Natural killer cell (primary cell): Measurements from ENCODE around the gene SLC35F5. TPM values are rescaled to one million over a fixed set of nuclear protein-coding genes. Genes with fewer than 3 reads are reported as not detected.
"Not testable (repeated sequence)": the region's sequence is repeated elsewhere in the genome, so short reads cannot be mapped to it uniquely, and the experiment has no call there.

ENCODE experiments used
- ATAC-seq, 3 donors: fragments of 150-1000 bp in 2 of 3; fragments of 200-7000 bp in 1 of 3; cut with Tn5 transposase; 1 replicate in 1 of 3; 2 replicates in 2 of 3; pipeline ENCODE4 v1.10.0; 2021; ENCODE audit warnings: mild to moderate bottlenecking in 2 of 3, moderate library complexity in 2 of 3
- DNase-seq, 2 donors: peaks; one replicate each; pipeline versions ENCODE4 v3.0.0 to v3.0.0-alpha.2; 2013 to 2021; ENCODE audit warnings: mixed read lengths in 1 of 2
- H3K27ac ChIP-seq: one replicate; pipeline ENCODE4 v1.5.1; 2013; ENCODE audit warnings: mild to moderate bottlenecking, low read length
- H3K27me3 ChIP-seq: one replicate; pipeline ENCODE4 v1.6.1; 2013; ENCODE audit warnings: low read length; ENCODE audit not compliant: control insufficient read depth, insufficient read depth
- H3K36me3 ChIP-seq: one replicate; pipeline ENCODE4 v1.6.1; 2013; ENCODE audit warnings: low read length; ENCODE audit not compliant: control insufficient read depth, insufficient read depth
- H3K4me1 ChIP-seq: one replicate; pipeline ENCODE4 v1.6.1; 2013; ENCODE audit warnings: low read length; ENCODE audit not compliant: control insufficient read depth, insufficient read depth
- H3K4me3 ChIP-seq: one replicate; pipeline ENCODE4 v1.5.1; 2013; ENCODE audit warnings: low read length
- H3K9me3 ChIP-seq: one replicate; pipeline ENCODE4 v1.6.1; 2013; ENCODE audit warnings: low read length; ENCODE audit not compliant: control insufficient read depth, insufficient read depth
- H3K27ac Mint-ChIP-seq, 2 donors: one replicate each; pipeline ENCODE4 v1.8.0; 2022; ENCODE audit warnings: mild to moderate bottlenecking in 2 of 2, mixed read lengths in 2 of 2, moderate library complexity in 1 of 2
- H3K27me3 Mint-ChIP-seq, 2 donors: one replicate each; pipeline ENCODE4 v1.8.0; 2022; ENCODE audit warnings: low read depth in 2 of 2, mixed read lengths in 2 of 2
- H3K36me3 Mint-ChIP-seq: one replicate; pipeline ENCODE4 v1.8.0; 2022; ENCODE audit warnings: mixed read lengths
- H3K4me1 Mint-ChIP-seq, 2 donors: one replicate each; pipeline ENCODE4 v1.8.0; 2022; ENCODE audit warnings: mixed read lengths in 2 of 2
- H3K4me3 Mint-ChIP-seq: one replicate; pipeline ENCODE4 v1.8.0; 2022; ENCODE audit warnings: mild to moderate bottlenecking, moderate library complexity, mixed read lengths
- H3K9me3 Mint-ChIP-seq, 2 donors: one replicate each; pipeline ENCODE4 v1.8.0; 2022; ENCODE audit warnings: mixed read lengths in 2 of 2
- WGBS: methylation state at CpG from one replicate; pipeline ENCODE4 v1.1.7; 2013; ENCODE audit warnings: missing lambda C conversion rate; ENCODE audit not compliant: insufficient coverage; 5-methylcytosine and 5-hydroxymethylcytosine counted together
- intact Hi-C: fragments of 100-400 bp; cut with micrococcal nuclease; formaldehyde crosslinking; loops from one replicate; pipeline ENCODE4 v1.14.2; 2022
- total RNA-seq, 4 donors: library from RNA; stranded (reverse); fragments of 120-200 nt in 1 of 4; gene quantifications; one replicate each; pipeline versions ENCODE4 v1.2.3 to v1.2.4, GENCODE V29; 2013 to 2022
- TF ChIP-seq, protein P1 (sequence below): fragments of 200-600 bp; IDR thresholded peaks from one replicate; pipeline ENCODE4 v1.8.0; 2022; ENCODE audit warnings: antibody characterized with exemption

Gene SLC35F5
- total RNA-seq, 3 donors from 2014 or later (not counting 1 experiment from before 2014, with no cell fraction given): 42.0 to 48.9 (median 42.3) TPM

GRCh38 chr2:113776949-113777348 lies 20.5 kb upstream of the SLC35F5 start:
- Histone ChIP-seq H3K27ac (no peak overlapping the region), H3K4me1 (no peaks in the 10 kb centered on the region), H3K36me3 (no peaks in the 10 kb centered on the region), H3K9me3 (no peaks in the 10 kb centered on the region), H3K27me3 (no peaks in the 10 kb centered on the region), H3K4me3 (no peak overlapping the region)
- H3K4me3 Mint-ChIP-seq: no peak overlapping the region
- DNase-seq (no peak), ATAC-seq (no peak)
- no peaks in the 10 kb centered on the region for H3K9me3 Mint-ChIP-seq
- H3K4me1 Mint-ChIP-seq: no peaks in the 10 kb centered on the region
- TF ChIP-seq, protein P1, sequence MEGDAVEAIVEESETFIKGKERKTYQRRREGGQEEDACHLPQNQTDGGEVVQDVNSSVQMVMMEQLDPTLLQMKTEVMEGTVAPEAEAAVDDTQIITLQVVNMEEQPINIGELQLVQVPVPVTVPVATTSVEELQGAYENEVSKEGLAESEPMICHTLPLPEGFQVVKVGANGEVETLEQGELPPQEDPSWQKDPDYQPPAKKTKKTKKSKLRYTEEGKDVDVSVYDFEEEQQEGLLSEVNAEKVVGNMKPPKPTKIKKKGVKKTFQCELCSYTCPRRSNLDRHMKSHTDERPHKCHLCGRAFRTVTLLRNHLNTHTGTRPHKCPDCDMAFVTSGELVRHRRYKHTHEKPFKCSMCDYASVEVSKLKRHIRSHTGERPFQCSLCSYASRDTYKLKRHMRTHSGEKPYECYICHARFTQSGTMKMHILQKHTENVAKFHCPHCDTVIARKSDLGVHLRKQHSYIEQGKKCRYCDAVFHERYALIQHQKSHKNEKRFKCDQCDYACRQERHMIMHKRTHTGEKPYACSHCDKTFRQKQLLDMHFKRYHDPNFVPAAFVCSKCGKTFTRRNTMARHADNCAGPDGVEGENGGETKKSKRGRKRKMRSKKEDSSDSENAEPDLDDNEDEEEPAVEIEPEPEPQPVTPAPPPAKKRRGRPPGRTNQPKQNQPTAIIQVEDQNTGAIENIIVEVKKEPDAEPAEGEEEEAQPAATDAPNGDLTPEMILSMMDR: no peak
- H3K27me3 Mint-ChIP-seq: no peaks in the 10 kb centered on the region
- H3K27ac Mint-ChIP-seq: no peak overlapping the region
- no peaks in the 10 kb centered on the region for H3K36me3 Mint-ChIP-seq
- WGBS: 87% methylated on average over 4 of the region's 4 CpGs
- intact Hi-C loops: no loop called here

GRCh38 chr2:113774616-113775015 lies 18.2 kb upstream of the SLC35F5 start:
- H3K4me1 Mint-ChIP-seq, H3K4me3 ChIP-seq, ATAC-seq, H3K4me3 Mint-ChIP-seq, H3K4me1 ChIP-seq, H3K27me3 ChIP-seq, DNase-seq, H3K9me3 Mint-ChIP-seq, H3K27ac ChIP-seq, H3K27me3 Mint-ChIP-seq, H3K36me3 ChIP-seq, intact Hi-C loops, H3K9me3 ChIP-seq, H3K27ac Mint-ChIP-seq, H3K36me3 Mint-ChIP-seq: not testable (repeated sequence)
- WGBS: no CpG with 5 or more reads among the region's 6 CpGs

DNA sequence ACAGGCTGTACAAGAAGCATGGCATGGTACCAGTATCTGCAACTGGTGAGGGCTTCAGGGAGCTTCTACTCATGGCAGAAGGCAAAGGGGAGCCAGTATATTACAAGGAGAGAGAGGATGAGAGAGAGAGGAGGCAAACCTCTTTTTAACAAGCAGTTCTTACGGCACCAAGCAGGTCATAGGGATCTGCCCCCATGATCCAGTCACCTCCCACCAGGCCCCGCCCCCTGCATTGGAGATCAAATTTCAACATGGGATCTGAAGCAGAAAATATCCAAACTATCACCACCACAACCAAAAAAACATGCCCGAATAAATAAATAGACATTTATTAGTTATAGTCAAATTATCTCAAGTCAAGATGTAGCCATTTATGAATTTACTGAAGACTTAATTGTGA lies 14.5 kb upstream of the SLC35F5 start:
- Mint-ChIP-seq H3K27ac (no peak overlapping the region), H3K4me1 (no peaks in the 10 kb centered on the region), H3K36me3 (no peaks in the 10 kb centered on the region), H3K4me3 (no peak overlapping the region), H3K27me3 (no peaks in the 10 kb centered on the region), H3K9me3 (no peaks in the 10 kb centered on the region)
- DNase-seq (no peak), ATAC-seq (no peak)
- Histone ChIP-seq H3K4me3 (no peak overlapping the region), H3K9me3 (no peaks in the 10 kb centered on the region), H3K36me3 (no peaks in the 10 kb centered on the region), H3K27ac (no peak overlapping the region), H3K27me3 (no peaks in the 10 kb centered on the region), H3K4me1 (no peaks in the 10 kb centered on the region)
- intact Hi-C loops: no loop called here
- TF ChIP-seq, protein P1: no peak
- 84% methylated on average over 2 of the region's 3 CpGs for WGBS

DNA sequence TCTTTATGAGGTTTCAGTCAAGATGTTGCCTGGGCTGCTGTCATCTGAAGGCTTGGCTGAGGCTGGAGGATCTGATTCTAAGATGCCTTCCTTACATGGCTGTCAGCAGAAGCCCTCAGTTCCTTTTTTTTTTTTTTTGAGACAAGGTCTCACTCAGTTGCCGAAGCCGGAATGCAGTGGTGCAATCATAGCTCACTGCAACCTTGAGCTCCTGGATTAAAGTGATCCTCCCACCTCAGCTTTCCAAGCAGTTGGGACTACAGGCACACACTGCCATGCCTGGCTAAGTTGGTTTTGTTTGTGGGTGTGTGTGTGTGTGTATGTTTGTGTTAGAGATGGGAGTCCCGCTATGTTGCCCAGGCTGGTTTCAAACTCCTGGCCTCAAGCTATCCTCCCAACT lies 13.1 kb upstream of the SLC35F5 start:
- Histone ChIP-seq H3K4me3 (no peak overlapping the region), H3K36me3 (no peaks in the 10 kb centered on the region), H3K27ac (no peak overlapping the region), H3K9me3 (no peaks in the 10 kb centered on the region), H3K27me3 (no peaks in the 10 kb centered on the region), H3K4me1 (no peaks in the 10 kb centered on the region)
- Mint-ChIP-seq H3K27me3 (no peaks in the 10 kb centered on the region), H3K9me3 (no peaks in the 10 kb centered on the region), H3K27ac (no peak overlapping the region), H3K4me3 (no peak overlapping the region), H3K4me1 (no peaks in the 10 kb centered on the region), H3K36me3 (no peaks in the 10 kb centered on the region)
- intact Hi-C loops: no loop called here
- TF ChIP-seq, protein P1: no peak
- ATAC-seq (no peak), DNase-seq (no peak)
- 100% methylated on average over 2 of the region's 3 CpGs for WGBS
